Measurements from ENCODE around the gene PXK.

Gene PXK

DNA sequence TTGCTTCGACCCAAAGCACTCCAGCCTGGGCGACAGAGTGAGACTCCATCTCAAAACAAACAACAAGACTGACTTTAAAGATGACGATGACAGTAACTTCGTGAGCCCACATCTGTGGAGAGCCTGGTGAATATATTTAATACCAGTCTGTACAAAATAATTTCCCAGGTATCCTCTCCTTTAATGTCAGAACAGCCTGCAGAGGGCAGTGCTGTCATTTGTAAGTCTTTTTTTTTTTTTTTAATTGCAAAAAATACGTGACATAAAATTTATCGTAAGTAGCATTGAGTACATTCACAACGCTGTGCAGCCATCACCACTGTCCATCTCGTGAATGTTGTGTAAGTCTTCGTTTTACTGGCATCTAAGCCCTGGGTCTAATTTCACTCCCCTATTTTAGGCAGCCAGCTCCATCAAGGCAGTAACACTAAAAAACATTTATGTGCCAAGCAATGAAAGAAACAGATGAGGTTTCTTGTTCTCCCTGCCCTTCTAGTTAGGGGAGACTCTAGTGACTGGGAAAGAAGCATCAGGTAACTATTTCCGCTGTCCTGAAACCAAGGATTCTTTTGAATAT, 25.0 kb upstream of the PXK start:
- Histone ChIP-seq H4K20me1 (ENCODE audit: insufficient read depth, low read length) (peaks cover 14% of the 10 kb centered on the region; the same call in 1 of the 2 replicates), H3K4me3 (ENCODE audit: low read length) (peak overlapping the region; percentile 99), H3K9me2 (replicated peaks; ENCODE audit: insufficient read depth, low read length) (no peaks in the 10 kb centered on the region), H3K79me2 (ENCODE audit: low read length) (peaks cover 57% of the 10 kb centered on the region), H3K4me2 (ENCODE audit: low read depth, low read length) (peak overlapping the region; percentile 67), H3K9me3 (replicated peaks; ENCODE audit: insufficient read depth, low read length) (no peaks in the 10 kb centered on the region), H3K27ac (ENCODE audit: low read length) (no peak overlapping the region; the same call in 1 of the 2 replicates), H3F3A (ENCODE audit: insufficient read depth, low read length) (peaks cover 2% of the 10 kb centered on the region), H2AFZ (ENCODE audit: low read length) (no peak overlapping the region), H3K9ac (ENCODE audit: low read length) (peak overlapping the region; percentile 93; the same call in 1 of the 2 replicates), H3K36me3 (replicated peaks; ENCODE audit: insufficient read depth, low read length) (no peaks in the 10 kb centered on the region; the same call in 1 of the 2 replicates), H3K27me3 (replicated peaks; ENCODE audit: insufficient read depth, low read length) (no peaks in the 10 kb centered on the region), H3K4me1 (ENCODE audit: low read length) (peaks cover 4% of the 10 kb centered on the region)
- DNase-seq = peak; percentile 62
- no peak for TF ChIP-seq EZH2phosphoT487 (IDR thresholded peaks at IDR 0.05; ENCODE audit: low read length)
- peak; percentile 64 for TF ChIP-seq CTCF (IDR thresholded peaks at IDR 0.05; ENCODE audit: low read length)

DNA sequence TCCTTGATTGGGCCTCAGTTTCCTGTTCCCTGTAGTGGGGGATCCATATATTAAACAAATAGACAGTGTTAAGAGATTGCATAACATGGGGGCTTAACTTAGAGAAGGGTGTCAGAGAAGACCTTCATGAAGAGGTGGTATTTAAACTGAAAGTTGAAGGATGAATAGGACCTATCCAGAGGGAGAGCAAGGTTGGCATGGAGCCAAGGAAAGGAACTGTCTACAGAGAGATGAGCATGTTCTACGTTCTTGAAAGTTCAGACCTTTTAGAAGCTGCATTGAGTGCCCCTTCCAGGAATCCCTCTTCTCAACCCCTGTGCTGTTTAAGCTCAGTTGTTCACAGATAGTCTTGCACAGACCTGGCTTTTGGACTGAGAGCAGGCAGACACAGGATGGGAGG, 24.0 kb upstream of the PXK start:
- no peak for DNase-seq
- Histone ChIP-seq H3K27ac (ENCODE audit: low read length) (no peak overlapping the region), H3K79me2 (ENCODE audit: low read length) (peaks cover 63% of the 10 kb centered on the region), H3K27me3 (replicated peaks; ENCODE audit: insufficient read depth, low read length) (no peaks in the 10 kb centered on the region), H3K9me3 (replicated peaks; ENCODE audit: insufficient read depth, low read length) (no peaks in the 10 kb centered on the region), H3K4me3 (ENCODE audit: low read length) (no peak overlapping the region), H3K9ac (ENCODE audit: low read length) (no peak overlapping the region), H3K4me1 (ENCODE audit: low read length) (peaks cover 4% of the 10 kb centered on the region), H2AFZ (ENCODE audit: low read length) (no peak overlapping the region), H4K20me1 (ENCODE audit: insufficient read depth, low read length) (peaks cover 14% of the 10 kb centered on the region; the same call in 1 of the 2 replicates), H3K9me2 (replicated peaks; ENCODE audit: insufficient read depth, low read length) (no peaks in the 10 kb centered on the region), H3K4me2 (ENCODE audit: low read depth, low read length) (no peak overlapping the region), H3K36me3 (replicated peaks; ENCODE audit: insufficient read depth, low read length) (no peaks in the 10 kb centered on the region; the same call in 1 of the 2 replicates), H3F3A (ENCODE audit: insufficient read depth, low read length) (peaks cover 2% of the 10 kb centered on the region)
- TF ChIP-seq EZH2phosphoT487 (IDR thresholded peaks at IDR 0.05; ENCODE audit: low read length) (no peak), EZH2 (optimal IDR thresholded peaks at IDR 0.05; ENCODE audit: low read depth, low read length) (no peak), CTCF (IDR thresholded peaks at IDR 0.05; ENCODE audit: low read length) (no peak)

DNA sequence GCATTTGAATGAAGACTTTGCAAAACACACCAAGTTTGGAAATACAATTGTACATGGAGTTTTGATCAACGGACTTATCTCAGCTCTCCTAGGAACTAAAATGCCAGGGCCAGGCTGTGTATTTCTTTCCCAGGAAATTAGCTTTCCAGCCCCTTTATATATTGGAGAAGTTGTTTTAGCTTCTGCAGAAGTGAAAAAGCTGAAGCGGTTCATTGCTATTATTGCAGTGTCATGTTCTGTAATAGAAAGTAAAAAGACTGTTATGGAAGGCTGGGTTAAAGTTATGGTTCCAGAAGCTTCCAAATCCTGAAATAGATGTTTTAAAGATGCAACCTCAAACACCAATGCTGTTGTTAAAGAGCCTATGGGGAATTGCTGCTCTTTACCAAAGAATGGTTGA, 14.9 kb upstream of the PXK start:
- Histone ChIP-seq H3K9ac (ENCODE audit: low read length) (no peak overlapping the region), H3K27ac (ENCODE audit: low read length) (no peak overlapping the region), H4K20me1 (ENCODE audit: insufficient read depth, low read length) (peaks cover 9% of the 10 kb centered on the region; the same call in 1 of the 2 replicates), H3K27me3 (replicated peaks; ENCODE audit: insufficient read depth, low read length) (no peaks in the 10 kb centered on the region), H3K36me3 (replicated peaks; ENCODE audit: insufficient read depth, low read length) (peaks cover 8% of the 10 kb centered on the region; the same call in 1 of the 2 replicates), H3K4me1 (ENCODE audit: low read length) (no peaks in the 10 kb centered on the region), H3K4me2 (ENCODE audit: low read depth, low read length) (no peak overlapping the region), H3K79me2 (ENCODE audit: low read length) (peaks cover 24% of the 10 kb centered on the region), H3F3A (ENCODE audit: insufficient read depth, low read length) (no peaks in the 10 kb centered on the region), H3K4me3 (ENCODE audit: low read length) (no peak overlapping the region), H3K9me3 (replicated peaks; ENCODE audit: insufficient read depth, low read length) (no peaks in the 10 kb centered on the region), H3K9me2 (replicated peaks; ENCODE audit: insufficient read depth, low read length) (no peaks in the 10 kb centered on the region), H2AFZ (ENCODE audit: low read length) (no peak overlapping the region)
- no peak for TF ChIP-seq EZH2phosphoT487 (IDR thresholded peaks at IDR 0.05; ENCODE audit: low read length)
- TF ChIP-seq CTCF (IDR thresholded peaks at IDR 0.05; ENCODE audit: low read length) = no peak
- no peak for TF ChIP-seq EZH2 (optimal IDR thresholded peaks at IDR 0.05; ENCODE audit: low read depth, low read length)
- no peak for DNase-seq
